K562 (cell line): ENCODE measurements around the gene ELK1. TPM values are rescaled to one million over a fixed set of nuclear protein-coding genes. Genes with fewer than 3 reads are reported as not detected.
A peak's percentile ranks its signal among the peaks of the same experiment; 100 is the strongest.

Experiments
- ATAC-seq: fragments of 200-7000 bp; cut with Tn5 transposase; 3 replicates; pipeline ENCODE4 v1.9.1; 2020; ENCODE audit warnings: moderate library complexity
- BruUV-seq: library from RNA; stranded (reverse); fragments of 400-500 nt; replicated peaks from 2 replicates; lab custom pipeline; 2021; lab: Mats Ljungman, UMichigan
- CTCF ChIA-PET: fragments of 300-600 bp; formaldehyde crosslinking; extraction: SDS; loops from one replicate; lab custom pipeline; 2021; ENCODE audit warnings: low intra/inter-chr PET ratio; lab: Yijun Ruan, JAX
- POLR2A ChIA-PET: fragments of 300-600, 350-650 bp; sonication (Branson Sonifier 250); formaldehyde crosslinking; extraction: SDS; loops from one replicate; lab custom pipeline; 2021; ENCODE audit warnings: antibody characterized with exemption, inconsistent platforms; lab: Yijun Ruan, JAX
- DNase-seq, 4 experiments: peaks; one replicate each; pipeline versions ENCODE4 v3.0.0 to v3.0.0-alpha.2; 2011 to 2018; ENCODE audit warnings: low spot score in 3 of 4, mixed read lengths in 3 of 4; ENCODE audit errors: extremely low read depth in 1 of 4
- FAIRE-seq: peaks from 2 replicates; lab custom pipeline; 2011; peaks lifted over from hg19 to GRCh38; lab: Jason Lieb, UNC
- H2AFZ ChIP-seq: 2 replicates; pipeline ENCODE4 v1.6.0; 2011; ENCODE audit warnings: low read depth, low read length, control low read depth, inconsistent platforms
- H3K27ac ChIP-seq: fragments of 200-600 bp; 3 replicates; pipeline ENCODE4 v1.8.0; 2011; ENCODE audit warnings: low read depth, mild to moderate bottlenecking, control low read depth, inconsistent platforms, low read length, moderate library complexity, mixed read lengths; ENCODE audit errors: extremely low read depth
- H3K27me3 ChIP-seq, 2 experiments: fragments of 300-600 bp in 1 of 2; 2 replicates in 1 of 2; 3 replicates in 1 of 2; pipeline versions ENCODE4 v1.6.0 to v1.8.0; 2011; ENCODE audit warnings: inconsistent platforms in 2 of 2, low read length in 2 of 2, mild to moderate bottlenecking in 1 of 2, mixed read lengths in 1 of 2, moderate library complexity in 1 of 2; ENCODE audit not compliant: control insufficient read depth in 2 of 2, insufficient read depth in 2 of 2
- H3K36me3 ChIP-seq: fragments of 300-600 bp; 3 replicates; pipeline ENCODE4 v1.8.0; 2011; ENCODE audit warnings: mild to moderate bottlenecking, low read length, inconsistent platforms; ENCODE audit not compliant: control insufficient read depth, insufficient read depth
- H3K4me1 ChIP-seq, 2 experiments: fragments of 200-600 bp in 1 of 2; replicated peaks in 1 of 2; 2 replicates in 1 of 2; 3 replicates in 1 of 2; pipeline versions ENCODE4 v1.5.1 to v1.8.0; 2011; ENCODE audit warnings: inconsistent platforms in 2 of 2, low read length in 2 of 2, mild to moderate bottlenecking in 1 of 2, mixed read lengths in 1 of 2, moderate library complexity in 1 of 2; ENCODE audit not compliant: control insufficient read depth in 2 of 2, insufficient read depth in 2 of 2
- H3K4me2 ChIP-seq: 2 replicates; pipeline ENCODE4 v1.6.1; 2011; ENCODE audit warnings: low read length, control low read depth, inconsistent platforms, mixed read lengths; ENCODE audit not compliant: insufficient read depth
- H3K4me3 ChIP-seq: fragments of 200-600 bp; sonication (generic), shearing (Covaris generic); 2 replicates; pipeline ENCODE4 v1.5.1; 2016; ENCODE audit warnings: control low read depth, inconsistent platforms
- H3K79me2 ChIP-seq: fragments of 200-600 bp; 3 replicates; pipeline ENCODE4 v1.8.0; 2011; ENCODE audit warnings: low read length, inconsistent platforms; ENCODE audit not compliant: control insufficient read depth, insufficient read depth
- H3K9ac ChIP-seq, 2 experiments: 2 replicates each; pipeline versions ENCODE4 v1.6.0 to v1.6.1; 2011; ENCODE audit warnings: low read depth in 2 of 2, low read length in 2 of 2, control low read depth in 1 of 2, inconsistent platforms in 1 of 2, mild to moderate bottlenecking in 1 of 2, mixed read lengths in 1 of 2; ENCODE audit not compliant: insufficient read depth in 1 of 2
- H3K9me1 ChIP-seq: one replicate; pipeline ENCODE4 v1.6.0; 2011; ENCODE audit warnings: inconsistent platforms, mild to moderate bottlenecking, low read length, moderate library complexity; ENCODE audit not compliant: control insufficient read depth, insufficient read depth
- H3K9me3 ChIP-seq: replicated peaks from 2 replicates; pipeline ENCODE4 v1.5.1; 2011; ENCODE audit warnings: low read depth, low read length, inconsistent platforms; ENCODE audit not compliant: control insufficient read depth, insufficient read depth
- H4K20me1 ChIP-seq: replicated peaks from 2 replicates; pipeline ENCODE4 v1.6.1; 2011; ENCODE audit warnings: low read length, inconsistent platforms, mixed read lengths; ENCODE audit not compliant: control insufficient read depth, insufficient read depth
- HLTF ChIP-seq: fragments of 450-650 bp; IDR thresholded peaks from 2 replicates; pipeline ENCODE4 v1.6.1; 2016
- MEF2A ChIP-seq: IDR thresholded peaks from 2 replicates; pipeline ENCODE4 v1.6.1; 2011; ENCODE audit warnings: low read depth, mild to moderate bottlenecking, low read length, moderate library complexity; ENCODE audit not compliant: control insufficient read depth
- PKNOX1 ChIP-seq: fragments of 450-650 bp; IDR thresholded peaks from 2 replicates; pipeline ENCODE4 v1.6.1; 2016
- POLR2B ChIP-seq: fragments of 450-650 bp; IDR thresholded peaks from 2 replicates; pipeline ENCODE4 v1.6.1; 2018; ENCODE audit warnings: low read depth; ENCODE audit not compliant: partially characterized antibody
- POLR2G ChIP-seq: fragments of 200-400 bp; formaldehyde crosslinking; IDR thresholded peaks from 2 replicates; pipeline ENCODE4 v1.6.1; 2017; ENCODE audit warnings: low read depth, mild to moderate bottlenecking, antibody characterized with exemption, low read length, moderate library complexity
- SMARCC2 ChIP-seq: fragments of 450-650 bp; IDR thresholded peaks from 2 replicates; pipeline ENCODE4 v1.6.1; 2017; ENCODE audit warnings: antibody characterized with exemption, moderate library complexity, mild to moderate bottlenecking, low read depth
- TOE1 ChIP-seq, 2 experiments: fragments of 450-650 bp in 1 of 2; sonication (generic) in 1 of 2; formaldehyde crosslinking in 1 of 2; IDR thresholded peaks; 2 replicates each; pipeline versions ENCODE4 v1.7.1 to v1.8.0; 2016 to 2022; ENCODE audit warnings: borderline replicate concordance in 2 of 2, mild to moderate bottlenecking in 2 of 2, antibody characterized with exemption in 1 of 2, inconsistent platforms in 1 of 2, low read depth in 1 of 2, missing genetic modification reagents in 1 of 2, moderate library complexity in 1 of 2
- WHSC1 ChIP-seq: IDR thresholded peaks from one replicate; pipeline ENCODE4 v1.6.1; 2012; ENCODE audit warnings: low read length, control low read depth, inconsistent platforms
- ZNF263 ChIP-seq: sonication (generic); formaldehyde crosslinking; IDR thresholded peaks from 2 replicates; pipeline ENCODE4 v1.8.0; 2022; ENCODE audit warnings: mild to moderate bottlenecking, missing genetic modification reagents, borderline replicate concordance
- ZNF347 ChIP-seq: fragments of 450-650 bp; formaldehyde crosslinking; IDR thresholded peaks from 2 replicates; pipeline ENCODE4 v1.4.0; 2020; ENCODE audit warnings: low read depth, mild to moderate bottlenecking, moderate library complexity
- ZNF444 ChIP-seq: fragments of 250-450 bp; sonication (Bioruptor Pico); IDR thresholded peaks from 2 replicates; pipeline ENCODE4 v1.4.0; 2020; ENCODE audit warnings: mild to moderate bottlenecking, moderate library complexity
- WGBS: fragments of 100-300 bp; shearing (Covaris generic); methylation state at CpG from one replicate; pipeline ENCODE4 v1.1.6; 2016; ENCODE audit warnings: low coverage, mixed read lengths; ENCODE audit not compliant: insufficient coverage; ENCODE audit errors: missing lambda C conversion rate; 5-methylcytosine and 5-hydroxymethylcytosine counted together
- in situ Hi-C: fragments of 300-500 bp; cut with MboI; formaldehyde crosslinking; loops from 4 replicates; pipeline ENCODE4 v1.15.0; 2018; ENCODE audit warnings: inconsistent platforms, mixed read lengths
- intact Hi-C: fragments of 100-400 bp; cut with micrococcal nuclease; formaldehyde crosslinking; loops from 2 replicates; pipeline ENCODE4 v1.14.2; 2022
- polyA plus RNA-seq, 8 experiments: library from polyadenylated mRNA; depleted of rRNA in 4 of 8; stranded (reverse) in 5 of 8; unstranded in 3 of 8; fragments of >200 nt; fragmentation: Nextera tagmentation in 2 of 8; fragmentation: Illumina TruSeq in 1 of 8; extraction: Ambion mirVana in 2 of 8; extraction: Trizol in 1 of 8; gene quantifications; 2 replicates each; pipeline versions ENCODE4 v1.2.1 to v1.2.3, GENCODE V29; 2011 to 2014; ENCODE audit warnings: inconsistent platforms in 1 of 8, missing spikeins in 1 of 8
- total RNA-seq, 7 experiments: library from RNA; depleted of rRNA in 6 of 7; stranded (reverse); fragments of >200 nt in 6 of 7; fragmentation: Illumina TruSeq in 2 of 7; extraction: Trizol in 2 of 7; gene quantifications; 2 replicates each; pipeline versions ENCODE4 v1.2.1 to v1.2.3, GENCODE V29; 2011 to 2021; ENCODE audit warnings: low replicate concordance in 1 of 7
- TF ChIP-seq, protein P1 (sequence below): fragments of 250-450 bp; sonication (Bioruptor Pico); IDR thresholded peaks from 2 replicates; pipeline ENCODE4 v1.8.0; 2022; ENCODE audit warnings: inconsistent platforms, mild to moderate bottlenecking, moderate library complexity, borderline replicate concordance

ELK1 gene
- total and polyA plus RNA-seq, 9 of the 15 experiments (the other 6 are each of a cell fraction or from before 2014, with no cell fraction given): 4.4 to 74.9 (median 26.5) TPM

- Histone ChIP-seq H3K9ac (no peak overlapping the region), H3K4me1 (no peaks in the 10 kb centered on the region), H4K20me1 (no peaks in the 10 kb centered on the region), H3K4me2 (no peak overlapping the region), H3K27ac (no peak overlapping the region), H3K79me2 (peaks cover 3% of the 10 kb centered on the region; the same call in 2 of the 3 replicates), H3K27me3 (no peaks in the 10 kb centered on the region), H2AFZ (no peak overlapping the region), H3K36me3 (peaks cover 82% of the 10 kb centered on the region), H3K9me3 (no peaks in the 10 kb centered on the region), H3K9me1 (no peaks in the 10 kb centered on the region), H3K4me3 (no peak overlapping the region)
- 94% methylated on average over 13 of the region's 14 CpGs for WGBS
- FAIRE-seq (no peak), ATAC-seq (no peak), DNase-seq (no peak)
- in situ Hi-C loops: no loop called here
- TF ChIP-seq MEF2A (no peak), ZNF263 (CRISPR knock-in tag) (peak; percentile 71), POLR2G (0 out of 2 replicates have a peak, but pooled peaks have one; percentile 24)
- no TSS peak for BruUV-seq
- CTCF ChIA-PET: no interaction called here
- POLR2A ChIA-PET: no interaction called here
- intact Hi-C loops: no loop called here
These were observed 11.5 kb downstream of the ELK1 start for GRCh38 chrX:47638816-47639215.

- ChIA-PET POLR2A (no interaction called here), CTCF (no interaction called here)
- Histone ChIP-seq H2AFZ (no peak overlapping the region), H3K4me1 (no peaks in the 10 kb centered on the region), H3K9me3 (no peaks in the 10 kb centered on the region), H4K20me1 (no peaks in the 10 kb centered on the region), H3K27me3 (no peaks in the 10 kb centered on the region), H3K36me3 (peaks cover 71% of the 10 kb centered on the region), H3K27ac (no peak overlapping the region), H3K4me3 (no peak overlapping the region), H3K4me2 (no peak overlapping the region), H3K9me1 (no peaks in the 10 kb centered on the region), H3K79me2 (no peaks in the 10 kb centered on the region; the same call in 1 of the 3 replicates), H3K9ac (no peak overlapping the region)
- BruUV-seq: no TSS peak
- in situ Hi-C loops (no loop called here), intact Hi-C loops (no loop called here)
- DNase-seq (peak in 2 of 4 experiments; percentile 30 to 33), ATAC-seq (peak; percentile 50; the same call in 2 of the 3 replicates), FAIRE-seq (no peak)
- 93% methylated on average over 3 of the region's 31 CpGs for WGBS
- TF ChIP-seq SMARCC2: no peak
- TF ChIP-seq PKNOX1: peak; percentile 89
- no peak for TF ChIP-seq TOE1 (IDR thresholded peaks at IDR 0.05; ENCODE audit: borderline replicate concordance)
- no peak for TF ChIP-seq TOE1 (CRISPR knock-in tag; IDR thresholded peaks at IDR 0.05; ENCODE audit: borderline replicate concordance, low read depth)
- no peak for TF ChIP-seq HLTF
- TF ChIP-seq ZNF347: no peak
- TF ChIP-seq, protein P1, sequence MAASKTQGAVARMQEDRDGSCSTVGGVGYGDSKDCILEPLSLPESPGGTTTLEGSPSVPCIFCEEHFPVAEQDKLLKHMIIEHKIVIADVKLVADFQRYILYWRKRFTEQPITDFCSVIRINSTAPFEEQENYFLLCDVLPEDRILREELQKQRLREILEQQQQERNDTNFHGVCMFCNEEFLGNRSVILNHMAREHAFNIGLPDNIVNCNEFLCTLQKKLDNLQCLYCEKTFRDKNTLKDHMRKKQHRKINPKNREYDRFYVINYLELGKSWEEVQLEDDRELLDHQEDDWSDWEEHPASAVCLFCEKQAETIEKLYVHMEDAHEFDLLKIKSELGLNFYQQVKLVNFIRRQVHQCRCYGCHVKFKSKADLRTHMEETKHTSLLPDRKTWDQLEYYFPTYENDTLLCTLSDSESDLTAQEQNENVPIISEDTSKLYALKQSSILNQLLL (CRISPR knock-in tag): no peak
- peak; percentile 46; the same call in 1 of the 2 replicates for TF ChIP-seq POLR2G
- TF ChIP-seq POLR2B: no peak
- TF ChIP-seq ZNF444 (CRISPR knock-in tag): no peak
- no peak for TF ChIP-seq WHSC1
These were observed 12.7 kb downstream of the ELK1 start for GRCh38 chrX:47637546-47638195.
